ENCODE results near the gene EPS8L3. TPM values are rescaled to one million over a fixed set of nuclear protein-coding genes. Genes with fewer than 3 reads are reported as not detected.

EPS8L3 gene
- total and polyA plus RNA-seq, 2 donors (not counting 3 experiments of a cell fraction or from before 2014, with no cell fraction given): not detected

- DNase-seq (ENCODE audit: low read depth, low spot score): no peak
- Histone ChIP-seq H3K27me3 (ENCODE audit: control insufficient read depth in 2 of 2, insufficient read depth in 2 of 2, low read length in 2 of 2) (no peaks in the 10 kb centered on the region), H4K20me1 (replicated peaks; ENCODE audit: control insufficient read depth, extremely low read depth, insufficient read depth, low read length) (no peaks in the 10 kb centered on the region), H3K9ac (replicated peaks; ENCODE audit: extremely low read depth, insufficient read depth, low read length) (no peak overlapping the region), H3K4me2 (ENCODE audit: insufficient read depth, low read length) (no peak overlapping the region), H2AFZ (ENCODE audit: low read depth, low read length) (no peak overlapping the region), H3K27ac (ENCODE audit: insufficient read depth, low read depth, low read length) (no peak overlapping the region), H3K4me1 (ENCODE audit: control insufficient read depth, extremely low read depth, insufficient read depth, low read length) (peaks cover 21% of the 10 kb centered on the region), H3K9me3 (replicated peaks; ENCODE audit: control insufficient read depth, insufficient read depth, low read length) (no peaks in the 10 kb centered on the region), H3K36me3 (ENCODE audit: control insufficient read depth in 2 of 2, extremely low read depth in 1 of 2, insufficient read depth in 2 of 2, low read length in 2 of 2) (no peaks in the 10 kb centered on the region), H3K79me2 (ENCODE audit: control insufficient read depth, insufficient read depth, low read length) (no peaks in the 10 kb centered on the region), H3K9me1 (replicated peaks; ENCODE audit: control insufficient read depth, extremely low read depth, insufficient read depth, low read length) (no peaks in the 10 kb centered on the region), H3K4me3 (replicated peaks in 1 of 3; ENCODE audit: insufficient read depth in 1 of 3, low read depth in 1 of 3, low read length in 3 of 3) (no peak overlapping the region)
- dilution Hi-C loops (cut with MboI; ENCODE audit: extremely low pct_ligation_motif_present, low sequenced_read_pairs): loop anchor here (25.0 kb wide), 1 partner anchor 216 kb away; no protein-coding TSS in a partner anchor
- POLR2A ChIA-PET: no interaction called here
- no TSS peak for BruUV-seq (replicated peaks)
- FAIRE-seq: no peak
- intact Hi-C loops (cut with micrococcal nuclease): no loop called here
- TF ChIP-seq CTCF (IDR thresholded peaks at IDR 0.05; ENCODE audit: extremely low read depth in 1 of 2, insufficient read depth in 1 of 2, low read depth in 1 of 2, low read length in 2 of 2): no peak
- TF ChIP-seq JUN (IDR thresholded peaks at IDR 0.05; ENCODE audit: borderline replicate concordance, insufficient read depth, insufficient read length, low read depth): no peak
- TF ChIP-seq GATA2 (IDR thresholded peaks at IDR 0.05; ENCODE audit: insufficient read depth, insufficient read length, low read depth, low read length): peak; percentile 26
- CTCF ChIA-PET: interaction anchor here (1.5 to 3.2 kb wide), 4 partner anchors 9 to 188 kb away, joined by 4 to 9 read pairs (median 6); partner anchors contain the start of gene AHCYL1
Measured at GRCh38 chr1:109796484-109797302, 33.0 kb upstream of the EPS8L3 start.

Measured in endothelial cell of umbilical vein (primary cell).